HL-60 (cell line): Measurements from ENCODE around the gene EDARADD.

Source experiments
- GABPA ChIP-seq: IDR thresholded peaks from 2 replicates; pipeline ENCODE4 v1.6.1; 2012; ENCODE audit warnings: low read depth
- POLR2AphosphoS5 ChIP-seq: IDR thresholded peaks from 2 replicates; pipeline ENCODE4 v1.6.1; 2012; ENCODE audit warnings: low read depth
- SPI1 ChIP-seq: IDR thresholded peaks from 2 replicates; pipeline ENCODE4 v1.6.1; 2012; ENCODE audit warnings: low read depth, mild to moderate bottlenecking, borderline replicate concordance
- TF ChIP-seq, protein P1 (sequence below): IDR thresholded peaks from one replicate; pipeline ENCODE4 v1.5.1; 2011; ENCODE audit warnings: low read length, control low read depth, inconsistent platforms; ENCODE audit not compliant: insufficient read depth
- TF ChIP-seq, protein P2 (sequence below): IDR thresholded peaks from 2 replicates; pipeline ENCODE4 v1.6.1; 2012; ENCODE audit warnings: low read depth; ENCODE audit not compliant: insufficient replicate concordance

DNA sequence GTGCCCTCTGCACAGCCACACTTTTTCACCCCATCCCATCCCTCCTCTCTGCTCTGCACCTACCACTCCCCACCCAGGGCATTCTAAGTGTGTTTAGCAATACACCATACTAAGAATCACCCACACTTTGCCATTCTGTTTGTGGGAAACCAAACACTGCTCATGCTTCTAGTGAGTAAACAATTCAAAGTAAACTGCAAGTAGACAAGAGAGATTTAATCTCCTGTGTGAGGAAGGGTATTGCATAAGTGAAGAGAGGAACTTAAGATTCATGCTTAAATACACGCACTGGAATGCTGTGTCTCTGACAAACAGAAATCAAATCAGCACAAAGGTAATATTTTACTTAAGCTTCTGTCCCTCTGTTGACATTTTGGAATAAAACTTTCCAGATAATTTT is 4.8 kb upstream of the EDARADD start:
- TF ChIP-seq, protein P1, sequence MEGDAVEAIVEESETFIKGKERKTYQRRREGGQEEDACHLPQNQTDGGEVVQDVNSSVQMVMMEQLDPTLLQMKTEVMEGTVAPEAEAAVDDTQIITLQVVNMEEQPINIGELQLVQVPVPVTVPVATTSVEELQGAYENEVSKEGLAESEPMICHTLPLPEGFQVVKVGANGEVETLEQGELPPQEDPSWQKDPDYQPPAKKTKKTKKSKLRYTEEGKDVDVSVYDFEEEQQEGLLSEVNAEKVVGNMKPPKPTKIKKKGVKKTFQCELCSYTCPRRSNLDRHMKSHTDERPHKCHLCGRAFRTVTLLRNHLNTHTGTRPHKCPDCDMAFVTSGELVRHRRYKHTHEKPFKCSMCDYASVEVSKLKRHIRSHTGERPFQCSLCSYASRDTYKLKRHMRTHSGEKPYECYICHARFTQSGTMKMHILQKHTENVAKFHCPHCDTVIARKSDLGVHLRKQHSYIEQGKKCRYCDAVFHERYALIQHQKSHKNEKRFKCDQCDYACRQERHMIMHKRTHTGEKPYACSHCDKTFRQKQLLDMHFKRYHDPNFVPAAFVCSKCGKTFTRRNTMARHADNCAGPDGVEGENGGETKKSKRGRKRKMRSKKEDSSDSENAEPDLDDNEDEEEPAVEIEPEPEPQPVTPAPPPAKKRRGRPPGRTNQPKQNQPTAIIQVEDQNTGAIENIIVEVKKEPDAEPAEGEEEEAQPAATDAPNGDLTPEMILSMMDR: no peak
- no peak for TF ChIP-seq POLR2AphosphoS5
- no peak for TF ChIP-seq SPI1
- TF ChIP-seq, protein P2, sequence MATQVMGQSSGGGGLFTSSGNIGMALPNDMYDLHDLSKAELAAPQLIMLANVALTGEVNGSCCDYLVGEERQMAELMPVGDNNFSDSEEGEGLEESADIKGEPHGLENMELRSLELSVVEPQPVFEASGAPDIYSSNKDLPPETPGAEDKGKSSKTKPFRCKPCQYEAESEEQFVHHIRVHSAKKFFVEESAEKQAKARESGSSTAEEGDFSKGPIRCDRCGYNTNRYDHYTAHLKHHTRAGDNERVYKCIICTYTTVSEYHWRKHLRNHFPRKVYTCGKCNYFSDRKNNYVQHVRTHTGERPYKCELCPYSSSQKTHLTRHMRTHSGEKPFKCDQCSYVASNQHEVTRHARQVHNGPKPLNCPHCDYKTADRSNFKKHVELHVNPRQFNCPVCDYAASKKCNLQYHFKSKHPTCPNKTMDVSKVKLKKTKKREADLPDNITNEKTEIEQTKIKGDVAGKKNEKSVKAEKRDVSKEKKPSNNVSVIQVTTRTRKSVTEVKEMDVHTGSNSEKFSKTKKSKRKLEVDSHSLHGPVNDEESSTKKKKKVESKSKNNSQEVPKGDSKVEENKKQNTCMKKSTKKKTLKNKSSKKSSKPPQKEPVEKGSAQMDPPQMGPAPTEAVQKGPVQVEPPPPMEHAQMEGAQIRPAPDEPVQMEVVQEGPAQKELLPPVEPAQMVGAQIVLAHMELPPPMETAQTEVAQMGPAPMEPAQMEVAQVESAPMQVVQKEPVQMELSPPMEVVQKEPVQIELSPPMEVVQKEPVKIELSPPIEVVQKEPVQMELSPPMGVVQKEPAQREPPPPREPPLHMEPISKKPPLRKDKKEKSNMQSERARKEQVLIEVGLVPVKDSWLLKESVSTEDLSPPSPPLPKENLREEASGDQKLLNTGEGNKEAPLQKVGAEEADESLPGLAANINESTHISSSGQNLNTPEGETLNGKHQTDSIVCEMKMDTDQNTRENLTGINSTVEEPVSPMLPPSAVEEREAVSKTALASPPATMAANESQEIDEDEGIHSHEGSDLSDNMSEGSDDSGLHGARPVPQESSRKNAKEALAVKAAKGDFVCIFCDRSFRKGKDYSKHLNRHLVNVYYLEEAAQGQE: no peak
- TF ChIP-seq GABPA: no peak
